Activated B cell treated with CpG ODN at 0.5 μM for 24 hours (primary cell): Measurements from ENCODE around the gene GOLGA3. TPM values are rescaled to one million over a fixed set of nuclear protein-coding genes. Genes with fewer than 3 reads are reported as not detected.

Experiments used
- ATAC-seq: fragments of 200-7000 bp; cut with Tn5 transposase; one replicate; pipeline ENCODE4 v1.10.0; 2021; ENCODE audit warnings: low read depth, mild to moderate bottlenecking, moderate library complexity
- CTCF ChIA-PET: fragments of 350-600 bp; sonication (Branson Sonifier 250); formaldehyde crosslinking; loops from one replicate; lab custom pipeline; 2021; ENCODE audit warnings: antibody characterized with exemption; lab: Charles Lee
- POLR2A ChIA-PET: fragments of 350-600 bp; sonication (Branson Sonifier 250); formaldehyde crosslinking; loops from one replicate; lab custom pipeline; 2021; ENCODE audit warnings: antibody characterized with exemption; lab: Charles Lee
- DNase-seq: peaks from one replicate; pipeline ENCODE4 v3.0.0; 2022
- H3K27ac Mint-ChIP-seq: one replicate; pipeline ENCODE4 v1.8.0; 2020; ENCODE audit warnings: mixed read lengths
- H3K27me3 Mint-ChIP-seq: one replicate; pipeline ENCODE4 v1.8.0; 2021; ENCODE audit warnings: mixed read lengths
- H3K36me3 Mint-ChIP-seq: one replicate; pipeline ENCODE4 v1.8.0; 2021; ENCODE audit warnings: low read depth, mixed read lengths
- H3K4me1 Mint-ChIP-seq: one replicate; pipeline ENCODE4 v1.8.0; 2021; ENCODE audit warnings: mixed read lengths
- H3K4me3 Mint-ChIP-seq: one replicate; pipeline ENCODE4 v1.8.0; 2020; ENCODE audit warnings: mild to moderate bottlenecking, mixed read lengths
- H3K9me3 Mint-ChIP-seq: one replicate; pipeline ENCODE4 v1.8.0; 2020; ENCODE audit warnings: mixed read lengths
- CTCF ChIP-seq: fragments of 200-600 bp; IDR thresholded peaks from one replicate; pipeline ENCODE4 v1.8.0; 2022; ENCODE audit warnings: antibody characterized with exemption, mild to moderate bottlenecking
- intact Hi-C: fragments of 100-400 bp; cut with micrococcal nuclease; formaldehyde crosslinking; loops from one replicate; pipeline ENCODE4 v1.15.1; 2024
- total RNA-seq: library from RNA; stranded (reverse); gene quantifications from 2 replicates; pipeline ENCODE4 v1.2.3, GENCODE V29; 2022

GOLGA3 gene
- total RNA-seq, 1 donor from 2014 or later: 52.4 TPM

GRCh38 chr12:132807295-132808092 is 21.2 kb downstream of the GOLGA3 start:
- POLR2A ChIA-PET: interaction anchor here (0.9 kb wide), 1 partner anchor 22 kb away, joined by 4 read pairs; no protein-coding TSS in a partner anchor
- peaks cover 78% of the 10 kb centered on the region for H3K36me3 Mint-ChIP-seq
- ATAC-seq: no peak
- H3K4me1 Mint-ChIP-seq: no peaks in the 10 kb centered on the region
- H3K9me3 Mint-ChIP-seq: no peaks in the 10 kb centered on the region
- TF ChIP-seq CTCF: no peak
- no peak overlapping the region for H3K27ac Mint-ChIP-seq
- no peak for DNase-seq
- H3K4me3 Mint-ChIP-seq: no peak overlapping the region
- intact Hi-C loops: no loop called here
- no peaks in the 10 kb centered on the region for H3K27me3 Mint-ChIP-seq
- CTCF ChIA-PET: no interaction called here

DNA sequence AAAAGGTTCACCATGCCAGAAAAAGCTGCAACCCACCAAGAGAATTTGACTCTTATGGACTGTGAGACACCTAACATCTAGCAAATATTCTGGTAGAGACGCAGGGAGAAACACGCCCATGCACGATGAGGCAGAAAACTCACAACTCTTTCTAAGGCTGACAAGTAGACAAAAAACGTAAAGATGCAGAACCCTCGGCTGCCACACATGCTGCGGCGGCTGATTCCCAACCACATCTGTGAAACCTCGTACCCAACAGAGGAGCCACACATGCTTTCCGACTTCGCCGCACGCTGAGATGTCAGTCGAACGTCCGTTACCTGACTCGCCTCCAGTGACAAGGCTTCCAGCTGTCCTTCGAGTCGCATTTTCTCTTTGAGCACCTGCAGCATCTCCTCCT is 21.8 kb downstream of the GOLGA3 start:
- H3K4me3 Mint-ChIP-seq: no peak overlapping the region
- no peaks in the 10 kb centered on the region for H3K9me3 Mint-ChIP-seq
- H3K27ac Mint-ChIP-seq: no peak overlapping the region
- POLR2A ChIA-PET: interaction anchor here (0.9 kb wide), 1 partner anchor 22 kb away, joined by 4 read pairs; no protein-coding TSS in a partner anchor
- DNase-seq: no peak
- H3K27me3 Mint-ChIP-seq: no peaks in the 10 kb centered on the region
- no peak for TF ChIP-seq CTCF
- intact Hi-C loops: no loop called here
- H3K36me3 Mint-ChIP-seq: peaks cover 75% of the 10 kb centered on the region
- H3K4me1 Mint-ChIP-seq: no peaks in the 10 kb centered on the region
- no peak for ATAC-seq
- CTCF ChIA-PET: no interaction called here

DNA sequence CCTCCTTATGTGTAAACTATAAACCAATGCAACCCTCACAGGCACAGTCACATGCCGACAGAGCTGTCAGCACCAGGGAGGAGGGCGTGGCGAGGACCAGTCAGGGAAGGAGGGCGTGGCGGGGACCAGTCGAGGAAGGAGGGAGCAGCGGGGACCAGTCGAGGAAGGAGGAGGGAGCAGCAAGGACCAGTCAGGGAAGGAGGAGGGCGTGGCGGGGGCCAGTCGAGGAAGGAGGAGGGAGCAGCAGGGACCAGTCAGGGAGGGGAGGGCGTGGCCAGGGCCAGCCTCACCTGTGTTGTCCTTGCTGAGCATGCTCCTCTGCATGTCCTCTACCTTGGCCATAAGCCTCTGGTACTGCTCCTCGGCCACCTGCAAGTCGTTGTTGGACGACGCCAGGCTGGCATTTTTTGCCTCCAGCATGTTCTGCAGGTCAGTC is 24.2 kb downstream of the GOLGA3 start:
- POLR2A ChIA-PET: no interaction called here
- Mint-ChIP-seq H3K9me3 (no peaks in the 10 kb centered on the region), H3K27ac (no peak overlapping the region), H3K4me1 (no peaks in the 10 kb centered on the region), H3K36me3 (peaks cover 84% of the 10 kb centered on the region), H3K27me3 (no peaks in the 10 kb centered on the region), H3K4me3 (no peak overlapping the region)
- DNase-seq: no peak
- no peak for TF ChIP-seq CTCF
- ATAC-seq: no peak
- intact Hi-C loops: no loop called here
- CTCF ChIA-PET: no interaction called here

DNA sequence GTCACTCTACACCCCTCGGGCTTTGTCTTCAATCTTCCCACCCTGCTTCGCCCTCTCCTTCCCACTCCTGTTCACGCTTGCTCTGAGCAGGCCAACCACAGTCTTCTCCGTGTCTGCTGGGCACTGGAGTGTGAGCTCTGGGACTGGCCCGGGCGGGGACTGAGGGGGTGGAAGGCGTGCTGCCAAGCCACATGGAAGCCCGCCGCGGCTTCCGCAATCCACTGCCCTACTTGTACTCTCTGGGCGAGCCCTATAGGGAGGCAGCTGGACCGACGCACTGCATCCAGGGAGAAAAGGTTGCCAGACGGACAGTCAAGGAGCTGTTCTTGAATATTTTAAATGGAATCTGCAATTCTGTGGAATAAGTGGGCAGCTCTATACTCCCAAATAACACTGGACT is 24.8 kb downstream of the GOLGA3 start:
- ChIA-PET POLR2A (interaction anchor here (0.6 kb wide), 1 partner anchor 148 kb away, joined by 3 read pairs; no protein-coding TSS in a partner anchor), CTCF (no interaction called here)
- no peaks in the 10 kb centered on the region for H3K27me3 Mint-ChIP-seq
- H3K4me1 Mint-ChIP-seq: no peaks in the 10 kb centered on the region
- H3K4me3 Mint-ChIP-seq: no peak overlapping the region
- DNase-seq (no peak), ATAC-seq (no peak)
- intact Hi-C loops: no loop called here
- H3K36me3 Mint-ChIP-seq: peaks cover 85% of the 10 kb centered on the region
- TF ChIP-seq CTCF: no peak
- H3K27ac Mint-ChIP-seq: no peak overlapping the region
- no peaks in the 10 kb centered on the region for H3K9me3 Mint-ChIP-seq

DNA sequence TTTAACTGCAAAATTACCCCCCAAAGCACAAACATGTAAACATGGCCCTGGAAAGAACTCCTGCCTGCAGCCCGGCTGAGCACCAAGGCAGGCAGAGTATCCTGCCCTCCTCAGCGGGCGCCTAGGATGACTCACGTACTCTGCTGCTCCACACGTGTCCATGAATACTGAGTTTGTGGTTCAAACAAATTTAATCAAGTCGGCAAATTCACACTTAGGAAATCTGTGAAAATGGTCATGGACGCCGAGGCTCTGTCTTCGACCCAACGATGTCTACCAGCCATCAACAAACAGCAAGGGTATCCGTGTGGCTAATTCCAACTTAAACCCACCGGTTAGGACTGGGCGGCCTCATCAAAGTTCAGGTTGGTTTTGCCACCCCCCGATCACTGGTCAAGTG is 25.5 kb downstream of the GOLGA3 start:
- Mint-ChIP-seq H3K4me3 (no peak overlapping the region), H3K36me3 (peaks cover 84% of the 10 kb centered on the region), H3K4me1 (no peaks in the 10 kb centered on the region), H3K27me3 (no peaks in the 10 kb centered on the region), H3K27ac (no peak overlapping the region), H3K9me3 (no peaks in the 10 kb centered on the region)
- intact Hi-C loops: no loop called here
- no peak for TF ChIP-seq CTCF
- ChIA-PET POLR2A (interaction anchor here (0.6 kb wide), 1 partner anchor 148 kb away, joined by 3 read pairs; no protein-coding TSS in a partner anchor), CTCF (no interaction called here)
- ATAC-seq (no peak), DNase-seq (no peak)
